Mesendoderm (in vitro differentiated cells): Measurements from ENCODE around the gene TAF1L.
A peak's percentile ranks its signal among the peaks of the same experiment; 100 is the strongest.

Source experiments
- DNase-seq: peaks from one replicate; pipeline ENCODE4 v3.0.0; 2013
- H2AK5ac ChIP-seq: 2 replicates; pipeline ENCODE4 v1.6.1; 2013; ENCODE audit warnings: low read length, inconsistent platforms
- H2BK120ac ChIP-seq: 2 replicates; pipeline ENCODE4 v1.6.1; 2013; ENCODE audit warnings: low read depth, mild to moderate bottlenecking, low read length, moderate library complexity, mixed read lengths
- H2BK15ac ChIP-seq: replicated peaks from 2 replicates; pipeline ENCODE4 v1.6.1; 2013; ENCODE audit warnings: low read depth, mild to moderate bottlenecking, moderate library complexity
- H2BK5ac ChIP-seq: 2 replicates; pipeline ENCODE4 v1.6.1; 2013; ENCODE audit warnings: low read length, inconsistent platforms
- H3K18ac ChIP-seq: 2 replicates; pipeline ENCODE4 v1.6.1; 2013; ENCODE audit warnings: mild to moderate bottlenecking, low read length, mixed read lengths
- H3K23ac ChIP-seq: one replicate; pipeline ENCODE4 v1.6.1; 2013; ENCODE audit warnings: low read length
- H3K27ac ChIP-seq: 2 replicates; pipeline ENCODE4 v1.5.1; 2013; ENCODE audit warnings: low read depth, mild to moderate bottlenecking, inconsistent platforms, low read length, moderate library complexity
- H3K27me3 ChIP-seq: 2 replicates; pipeline ENCODE4 v1.6.1; 2013; ENCODE audit warnings: low read length, control low read depth, mild to moderate bottlenecking, inconsistent platforms; ENCODE audit not compliant: insufficient read depth, poor library complexity
- H3K36me3 ChIP-seq: 2 replicates; pipeline ENCODE4 v1.6.1; 2013; ENCODE audit warnings: low read length, inconsistent platforms; ENCODE audit not compliant: control insufficient read depth, insufficient read depth
- H3K4ac ChIP-seq: one replicate; pipeline ENCODE4 v1.6.1; 2013; ENCODE audit warnings: low read depth, mild to moderate bottlenecking, low read length, moderate library complexity
- H3K4me1 ChIP-seq: 2 replicates; pipeline ENCODE4 v1.6.1; 2013; ENCODE audit warnings: low read depth, low read length, inconsistent platforms; ENCODE audit not compliant: control insufficient read depth
- H3K4me2 ChIP-seq: 2 replicates; pipeline ENCODE4 v1.6.1; 2013; ENCODE audit warnings: low read length
- H3K4me3 ChIP-seq: 2 replicates; pipeline ENCODE4 v1.5.1; 2013; ENCODE audit warnings: mild to moderate bottlenecking, low read length
- H3K56ac ChIP-seq: one replicate; pipeline ENCODE4 v1.6.1; 2013; ENCODE audit warnings: low read length
- H3K79me1 ChIP-seq: 2 replicates; pipeline ENCODE4 v1.6.1; 2013; ENCODE audit warnings: low read length, inconsistent platforms
- H3K79me2 ChIP-seq: 2 replicates; pipeline ENCODE4 v1.6.1; 2013; ENCODE audit warnings: mild to moderate bottlenecking, low read length; ENCODE audit not compliant: control insufficient read depth, insufficient read depth
- H3K9ac ChIP-seq: 2 replicates; pipeline ENCODE4 v1.6.1; 2013; ENCODE audit warnings: low read length, inconsistent platforms
- H4K5ac ChIP-seq: one replicate; pipeline ENCODE4 v1.6.1; 2013; ENCODE audit warnings: low read length
- H4K8ac ChIP-seq: one replicate; pipeline ENCODE4 v1.6.1; 2013; ENCODE audit warnings: low read depth, mild to moderate bottlenecking, control low read depth, low read length, moderate library complexity
- WGBS: extraction: QIAGEN DNeasy Blood & Tissue Kit; methylation state at CpG from one replicate; pipeline ENCODE4 v1.1.7; 2013; ENCODE audit warnings: low lambda C conversion rate, missing lambda C conversion rate; ENCODE audit not compliant: insufficient coverage; ENCODE audit errors: extremely low coverage; 5-methylcytosine and 5-hydroxymethylcytosine counted together

TAF1L gene

DNA sequence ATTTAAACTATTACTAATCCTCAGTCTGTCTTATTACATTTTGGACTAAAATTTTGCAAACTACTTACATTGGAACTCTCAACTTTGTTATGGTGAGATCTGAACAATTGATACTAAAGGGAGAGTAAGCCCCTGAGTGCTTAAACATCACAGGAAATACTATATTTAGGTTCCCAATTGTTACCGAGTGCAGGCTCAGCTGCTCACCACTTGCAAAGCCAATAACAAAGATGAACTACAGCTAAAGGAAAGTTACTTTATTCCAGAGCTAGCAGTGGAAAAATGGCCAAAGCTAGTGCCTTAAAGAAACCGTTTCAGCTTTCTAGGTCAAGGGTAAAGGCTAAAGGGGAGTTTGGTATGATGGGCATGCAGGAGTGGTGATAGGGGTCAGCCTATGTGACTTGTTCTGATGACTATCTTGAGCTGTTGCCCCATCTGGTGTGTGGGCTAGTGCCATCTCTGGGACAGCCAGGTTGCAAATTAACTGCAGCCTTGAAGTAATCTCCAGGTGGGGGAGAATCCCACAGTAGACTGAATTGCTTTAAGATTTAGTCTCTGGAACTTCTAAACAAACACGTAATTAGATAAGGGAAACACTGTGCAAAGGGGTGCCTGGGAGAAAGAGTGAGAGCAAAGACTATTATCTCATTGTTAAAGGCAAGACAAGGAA is 54.7 kb downstream of the TAF1L start:
- Histone ChIP-seq H3K56ac (no peak overlapping the region), H3K79me1 (no peaks in the 10 kb centered on the region), H4K5ac (no peak overlapping the region), H3K9ac (no peak overlapping the region), H2BK5ac (no peak overlapping the region), H3K36me3 (no peaks in the 10 kb centered on the region), H2AK5ac (no peak overlapping the region), H3K18ac (no peak overlapping the region), H3K27me3 (no peaks in the 10 kb centered on the region), H2BK120ac (no peak overlapping the region), H4K8ac (no peak overlapping the region), H3K79me2 (no peaks in the 10 kb centered on the region), H3K4ac (no peak overlapping the region), H3K4me1 (peaks cover 2% of the 10 kb centered on the region), H3K27ac (no peak overlapping the region), H3K23ac (no peak overlapping the region), H3K4me3 (no peak overlapping the region), H3K4me2 (no peak overlapping the region), H2BK15ac (no peak overlapping the region)
- WGBS, result no CpG with 5 or more reads among the region's 3 CpGs
- DNase-seq, result peak; percentile 57

- Histone ChIP-seq H3K36me3 (no peaks in the 10 kb centered on the region), H3K4me1 (peaks cover 2% of the 10 kb centered on the region), H3K27me3 (no peaks in the 10 kb centered on the region), H4K8ac (no peak overlapping the region), H2AK5ac (no peak overlapping the region), H3K56ac (no peak overlapping the region), H2BK120ac (no peak overlapping the region), H3K79me1 (no peaks in the 10 kb centered on the region), H3K79me2 (no peaks in the 10 kb centered on the region), H3K18ac (no peak overlapping the region), H3K27ac (no peak overlapping the region), H3K4me2 (no peak overlapping the region), H3K4me3 (no peak overlapping the region), H2BK15ac (no peak overlapping the region), H4K5ac (no peak overlapping the region), H3K4ac (no peak overlapping the region), H3K23ac (no peak overlapping the region), H3K9ac (no peak overlapping the region), H2BK5ac (no peak overlapping the region)
- 100% methylated on average over 1 of the region's 4 CpGs for WGBS
- DNase-seq, result peak; percentile 49
Measured at GRCh38 chr9:32579706-32580331, 55.6 kb downstream of the TAF1L start.
